H1 (cell line): ENCODE measurements around the gene EML4. TPM values are rescaled to one million over a fixed set of nuclear protein-coding genes. Genes with fewer than 3 reads are reported as not detected.

Source experiments
- CTCF ChIA-PET: fragments of 300-600 bp; sonication (Branson Sonifier 250); formaldehyde crosslinking; loops from one replicate; lab custom pipeline; 2021; ENCODE audit not compliant: partially characterized antibody; lab: Charles Lee
- POLR2A ChIA-PET: fragments of 300-600 bp; sonication (Branson Sonifier 250); formaldehyde crosslinking; loops from one replicate; lab custom pipeline; 2021; ENCODE audit warnings: inconsistent platforms; ENCODE audit not compliant: partially characterized antibody; lab: Charles Lee
- DNase-seq, 2 experiments: peaks; one replicate each; pipeline versions ENCODE4 v3.0.0 to v3.0.0-alpha.2; 2010 to 2022; ENCODE audit warnings: low spot score in 2 of 2, low read depth in 1 of 2, mixed read lengths in 1 of 2
- FAIRE-seq: peaks from 2 replicates; lab custom pipeline; 2011; peaks lifted over from hg19 to GRCh38; lab: Jason Lieb, UNC
- H2AFZ ChIP-seq: 2 replicates; pipeline ENCODE4 v1.8.1; 2012; ENCODE audit warnings: low read length, inconsistent platforms
- H2AK5ac ChIP-seq: 2 replicates; pipeline ENCODE4 v1.6.1; 2013; ENCODE audit warnings: low read depth, low read length
- H2BK120ac ChIP-seq: replicated peaks from 2 replicates; pipeline ENCODE3; 2013; ENCODE audit warnings: low read depth, low read length, inconsistent platforms
- H2BK12ac ChIP-seq: 2 replicates; pipeline ENCODE4 v1.6.1; 2013; ENCODE audit warnings: low read depth, low read length
- H2BK15ac ChIP-seq: 2 replicates; pipeline ENCODE4 v1.6.1; 2013; ENCODE audit warnings: low read length
- H2BK20ac ChIP-seq: 2 replicates; pipeline ENCODE4 v1.6.1; 2013; ENCODE audit warnings: low read length
- H2BK5ac ChIP-seq: 2 replicates; pipeline ENCODE4 v1.6.1; 2013; ENCODE audit warnings: low read depth, low read length
- H3K14ac ChIP-seq: 2 replicates; pipeline ENCODE4 v1.6.1; 2013; ENCODE audit warnings: inconsistent platforms; ENCODE audit not compliant: insufficient read length
- H3K18ac ChIP-seq: 2 replicates; pipeline ENCODE4 v1.6.1; 2013; ENCODE audit warnings: low read length; ENCODE audit errors: extremely low read depth
- H3K23ac ChIP-seq: 2 replicates; pipeline ENCODE4 v1.6.1; 2013; ENCODE audit warnings: inconsistent platforms; ENCODE audit not compliant: insufficient read length
- H3K23me2 ChIP-seq: 2 replicates; pipeline ENCODE4 v1.6.1; 2013; ENCODE audit warnings: low read depth, low read length
- H3K27ac ChIP-seq: 2 replicates; pipeline ENCODE4 v1.6.1; 2011; ENCODE audit warnings: low read depth, low read length, inconsistent platforms
- H3K27me3 ChIP-seq, 4 experiments: replicated peaks in 1 of 4; 1 replicate in 1 of 4; 2 replicates in 3 of 4; pipeline versions ENCODE4 v1.6.1 to v1.8.1; 2011 to 2013; ENCODE audit warnings: low read length in 3 of 4, mild to moderate bottlenecking in 3 of 4, inconsistent platforms in 2 of 4, mixed read lengths in 2 of 4, moderate library complexity in 1 of 4; ENCODE audit not compliant: control insufficient read depth in 3 of 4, insufficient read depth in 3 of 4; ENCODE audit errors: extremely low read depth in 1 of 4
- H3K36me3 ChIP-seq, 4 experiments: 2 replicates each; pipeline versions ENCODE4 v1.6.1 to v1.8.1; 2011 to 2013; ENCODE audit warnings: mild to moderate bottlenecking in 4 of 4, low read length in 3 of 4, moderate library complexity in 2 of 4, control low read depth in 1 of 4, inconsistent platforms in 1 of 4; ENCODE audit not compliant: insufficient read depth in 4 of 4, control insufficient read depth in 2 of 4
- H3K4ac ChIP-seq: replicated peaks from 2 replicates; pipeline ENCODE3; 2013; ENCODE audit warnings: low read length, low read depth, mixed read lengths, inconsistent platforms; ENCODE audit not compliant: insufficient read length
- H3K4me1 ChIP-seq, 4 experiments: replicated peaks in 1 of 4; 1 replicate in 1 of 4; 2 replicates in 3 of 4; pipeline versions ENCODE4 v1.6.1 to v1.8.1; 2011 to 2013; ENCODE audit warnings: low read length in 3 of 4, inconsistent platforms in 2 of 4, mixed read lengths in 1 of 4; ENCODE audit not compliant: insufficient read depth in 4 of 4, control insufficient read depth in 3 of 4
- H3K4me2 ChIP-seq, 2 experiments: 2 replicates each; pipeline versions ENCODE4 v1.6.1 to v1.8.1; 2011 to 2013; ENCODE audit warnings: low read depth in 2 of 2, low read length in 2 of 2, control low read depth in 1 of 2, inconsistent platforms in 1 of 2, mild to moderate bottlenecking in 1 of 2; ENCODE audit not compliant: insufficient read depth in 1 of 2
- H3K4me3 ChIP-seq, 4 experiments: fragments of 200-600, 300-600 bp in 1 of 4; sonication (generic), shearing (Covaris generic), sonication (Bioruptor Twin) in 1 of 4; 2 replicates each; pipeline versions ENCODE4 v1.5.1 to v1.8.1; 2011 to 2016; ENCODE audit warnings: low read length in 4 of 4, low read depth in 3 of 4, control low read depth in 2 of 4, inconsistent platforms in 2 of 4, mild to moderate bottlenecking in 2 of 4, mixed read lengths in 1 of 4, moderate library complexity in 1 of 4; ENCODE audit not compliant: insufficient read depth in 2 of 4; ENCODE audit errors: extremely low read depth in 1 of 4
- H3K56ac ChIP-seq: replicated peaks from 2 replicates; pipeline ENCODE3; 2013; ENCODE audit warnings: low read depth, mild to moderate bottlenecking, mixed read lengths, low read length, inconsistent platforms; ENCODE audit not compliant: insufficient read length
- H3K79me1 ChIP-seq: 2 replicates; pipeline ENCODE4 v1.6.1; 2013; ENCODE audit warnings: low read depth, low read length, control low read depth
- H3K79me2 ChIP-seq, 2 experiments: 2 replicates each; pipeline versions ENCODE4 v1.6.1 to v1.8.1; 2012 to 2013; ENCODE audit warnings: low read length in 2 of 2, mild to moderate bottlenecking in 2 of 2, inconsistent platforms in 1 of 2; ENCODE audit not compliant: insufficient read depth in 2 of 2, control insufficient read depth in 1 of 2
- H3K9ac ChIP-seq, 4 experiments: replicated peaks in 1 of 4; 1 replicate in 1 of 4; 2 replicates in 3 of 4; pipeline versions ENCODE4 v1.6.1 to v1.8.1; 2011 to 2013; ENCODE audit warnings: low read depth in 3 of 4, low read length in 3 of 4, control low read depth in 2 of 4, mild to moderate bottlenecking in 2 of 4, moderate library complexity in 2 of 4, inconsistent platforms in 1 of 4; ENCODE audit errors: extremely low read depth in 1 of 4
- H3K9me3 ChIP-seq, 2 experiments: 2 replicates each; pipeline versions ENCODE4 v1.6.1 to v1.8.1; 2012 to 2013; ENCODE audit warnings: mild to moderate bottlenecking in 2 of 2, moderate library complexity in 2 of 2, control low read depth in 1 of 2, inconsistent platforms in 1 of 2, low read depth in 1 of 2, low read length in 1 of 2, mixed read lengths in 1 of 2; ENCODE audit not compliant: insufficient read depth in 2 of 2
- H4K20me1 ChIP-seq, 2 experiments: replicated peaks in 1 of 2; 2 replicates each; pipeline versions ENCODE3 to v1.8.1; 2011 to 2013; ENCODE audit warnings: inconsistent platforms in 2 of 2, low read length in 2 of 2, mild to moderate bottlenecking in 1 of 2; ENCODE audit not compliant: insufficient read depth in 2 of 2, control insufficient read depth in 1 of 2
- H4K5ac ChIP-seq: 2 replicates; pipeline ENCODE4 v1.6.1; 2013; ENCODE audit warnings: low read length, low read depth, mixed read lengths, inconsistent platforms; ENCODE audit not compliant: insufficient read length
- H4K8ac ChIP-seq: 2 replicates; pipeline ENCODE4 v1.8.0; 2013; ENCODE audit warnings: mild to moderate bottlenecking, moderate library complexity, low read length, inconsistent platforms; ENCODE audit not compliant: insufficient read depth; ENCODE audit errors: extremely low read depth
- H4K91ac ChIP-seq: replicated peaks from 2 replicates; pipeline ENCODE3; 2013; ENCODE audit warnings: low read length, mixed read lengths, inconsistent platforms; ENCODE audit not compliant: insufficient read length
- BRCA1 ChIP-seq: IDR thresholded peaks from 2 replicates; pipeline ENCODE4 v1.6.1; 2012; ENCODE audit warnings: low read depth, low read length, improper control_type of control experiment
- CHD2 ChIP-seq: IDR thresholded peaks from 2 replicates; pipeline ENCODE4 v1.6.1; 2012; ENCODE audit warnings: low read length, improper control_type of control experiment
- CREB1 ChIP-seq: IDR thresholded peaks from 2 replicates; pipeline ENCODE4 v1.6.1; 2012; ENCODE audit warnings: inconsistent platforms
- EGR1 ChIP-seq: IDR thresholded peaks from 2 replicates; pipeline ENCODE4 v1.6.1; 2011; ENCODE audit warnings: low read depth, low read length, borderline replicate concordance
- FOSL1 ChIP-seq: IDR thresholded peaks from 2 replicates; pipeline ENCODE4 v1.6.1; 2011; ENCODE audit warnings: mild to moderate bottlenecking, low read depth, low read length, moderate library complexity; ENCODE audit not compliant: insufficient read depth
- HDAC6 ChIP-seq: IDR thresholded peaks from one replicate; pipeline ENCODE4 v1.7.1; 2012; ENCODE audit warnings: low read depth, mild to moderate bottlenecking, inconsistent platforms, low read length, moderate library complexity
- JUN ChIP-seq: IDR thresholded peaks from 2 replicates; pipeline ENCODE4 v1.6.1; 2011; ENCODE audit warnings: low read depth, mild to moderate bottlenecking, improper control_type of control experiment, low read length
- RNF2 ChIP-seq: fragments of 200-900, 300-1000 bp; sonication (generic); IDR thresholded peaks from 2 replicates; pipeline ENCODE4 v1.7.1; 2016; ENCODE audit warnings: borderline replicate concordance, low read depth, mild to moderate bottlenecking, antibody characterized with exemption, low read length; ENCODE audit not compliant: poor library complexity, severe bottlenecking; ENCODE audit errors: missing control alignments
- SAP30 ChIP-seq: fragments of 300-600 bp; sonication (generic); IDR thresholded peaks from 2 replicates; pipeline ENCODE4 v1.7.1; 2012; ENCODE audit warnings: low read length, moderate library complexity, mild to moderate bottlenecking, inconsistent platforms; ENCODE audit not compliant: insufficient read depth, insufficient replicate concordance
- SP2 ChIP-seq: IDR thresholded peaks from 2 replicates; pipeline ENCODE4 v1.6.1; 2012; ENCODE audit warnings: mild to moderate bottlenecking, low read length, inconsistent platforms
- SRF ChIP-seq: IDR thresholded peaks from 2 replicates; pipeline ENCODE4 v1.6.1; 2011; ENCODE audit warnings: mild to moderate bottlenecking, low read depth, low read length, moderate library complexity
- TAF1 ChIP-seq: IDR thresholded peaks from 2 replicates; pipeline ENCODE4 v1.6.1; 2011; ENCODE audit warnings: mild to moderate bottlenecking, low read depth, low read length
- TEAD4 ChIP-seq: IDR thresholded peaks from 2 replicates; pipeline ENCODE4 v1.6.1; 2012; ENCODE audit warnings: low read depth, low read length, inconsistent platforms, mixed read lengths
- USF2 ChIP-seq: IDR thresholded peaks from 2 replicates; pipeline ENCODE4 v1.6.1; 2011; ENCODE audit warnings: low read length, improper control_type of control experiment
- whole genome bisulfite sequencing, 2 experiments: shearing (Covaris generic) in 1 of 2; methylation state at CpG; one replicate each; pipeline versions ENCODE4 v1.1.6 to v1.1.7; 2013 to 2015; ENCODE audit warnings: low lambda C conversion rate in 2 of 2, mixed read lengths in 2 of 2, inconsistent platforms in 1 of 2, low coverage in 1 of 2, missing lambda C conversion rate in 1 of 2; ENCODE audit not compliant: insufficient replicate concordance in 2 of 2, insufficient coverage in 1 of 2, insufficient read length in 1 of 2; ENCODE audit errors: extremely low coverage in 1 of 2, missing lambda C conversion rate in 1 of 2; 5-methylcytosine and 5-hydroxymethylcytosine counted together
- polyA plus RNA-seq, 7 experiments: library from polyadenylated mRNA; depleted of rRNA in 3 of 7; stranded (reverse) in 5 of 7; unstranded in 2 of 7; fragments of >200 nt in 5 of 7; fragments of 200-250 nt in 2 of 7; gene quantifications; 1 replicate in 5 of 7; 2 replicates in 1 of 7; 4 replicates in 1 of 7; pipeline versions ENCODE4 v1.2.1 to v1.2.3, GENCODE V29; 2011 to 2013; ENCODE audit warnings: missing spikeins in 2 of 7, mixed read lengths in 2 of 7
- total RNA-seq: library from RNA; stranded (reverse); fragmentation: NEBNext Ultra II Directional; extraction: Animal tissue kit (Norgen Biotek cat#: 25700); gene quantifications from 2 replicates; pipeline ENCODE4 v1.2.1, GENCODE V29; 2021

EML4 gene
- total and polyA plus RNA-seq, 2 of the 8 experiments (the other 6 are each of a cell fraction or from before 2014, with no cell fraction given): 50.1 to 104 TPM

GRCh38 chr2:42248846-42249245 lies 79.7 kb downstream of the EML4 start:
- H3K9ac ChIP-seq: no peak overlapping the region
- DNase-seq (no peak), FAIRE-seq (no peak)
- H3K27ac ChIP-seq: no peak overlapping the region
- no peaks in the 10 kb centered on the region for H3K23me2 ChIP-seq
- no peak overlapping the region for H2AK5ac ChIP-seq
- H3K18ac ChIP-seq: no peak overlapping the region
- H3K56ac ChIP-seq: no peak overlapping the region
- WGBS, 2 experiments: 88% methylated on average over 1 of the region's 1 CpG; no CpG with 5 or more reads in 1 of the 2 experiments
- no peak overlapping the region for H2AFZ ChIP-seq
- POLR2A ChIA-PET: no interaction called here
- H3K4ac ChIP-seq: no peak overlapping the region
- peaks cover 0 to 10% (median 1%) of the 10 kb centered on the region in 4 experiments; a peak in 3 of 8 replicates for H3K36me3 ChIP-seq
- H3K79me1 ChIP-seq: no peaks in the 10 kb centered on the region; the same call in 1 of the 2 replicates
- no peak overlapping the region for H2BK120ac ChIP-seq
- H2BK12ac ChIP-seq: no peak overlapping the region
- peaks cover 0 to 5% of the 10 kb centered on the region in 2 experiments; a peak in 2 of 4 replicates for H3K79me2 ChIP-seq
- H3K23ac ChIP-seq: no peak overlapping the region
- no peaks in the 10 kb centered on the region; a peak in 1 of 4 replicates for H3K9me3 ChIP-seq
- H2BK20ac ChIP-seq: no peak overlapping the region
- H3K4me2 ChIP-seq: no peak overlapping the region
- CTCF ChIA-PET: interaction anchor here (1.1 to 1.2 kb wide), 2 partner anchors 12 to 153 kb away, joined by 3 read pairs; no protein-coding TSS in a partner anchor
- H3K27me3 ChIP-seq: no peaks in the 10 kb centered on the region
- H2BK15ac ChIP-seq: no peak overlapping the region
- H4K91ac ChIP-seq: no peak overlapping the region
- no peak overlapping the region for H2BK5ac ChIP-seq
- no peak overlapping the region for H3K14ac ChIP-seq
- H3K4me1 ChIP-seq: peaks cover 0 to 4% (median 0%) of the 10 kb centered on the region in 4 experiments; a peak in 1 of 7 replicates
- no peaks in the 10 kb centered on the region for H4K20me1 ChIP-seq
- no peak overlapping the region for H3K4me3 ChIP-seq
- H4K8ac ChIP-seq: no peak overlapping the region
- H4K5ac ChIP-seq: no peak overlapping the region
- TF ChIP-seq RNF2 (no peak), SAP30 (no peak), CHD2 (no peak), FOSL1 (no peak), TEAD4 (no peak), USF2 (no peak), HDAC6 (no peak), JUN (no peak), TAF1 (no peak), SP2 (no peak), CREB1 (no peak), EGR1 (no peak), BRCA1 (no peak), SRF (no peak)
